GM12878 (cell line): ENCODE measurements around the gene GALNT3. TPM values are rescaled to one million over a fixed set of nuclear protein-coding genes. Genes with fewer than 3 reads are reported as not detected.

Experiments
- ATAC-seq: fragments of 200-7000 bp; cut with Tn5 transposase; 3 replicates; pipeline ENCODE4 v1.9.1; 2020; ENCODE audit warnings: mild to moderate bottlenecking, moderate library complexity
- BruUV-seq: library from RNA; stranded (reverse); fragments of 400-500 nt; replicated peaks from 2 replicates; lab custom pipeline; 2021; lab: Mats Ljungman, UMichigan
- CTCF ChIA-PET: fragments of 300-600 bp; sonication (Branson Sonifier 250); formaldehyde crosslinking; extraction: SDS; loops from one replicate; lab custom pipeline; 2021; ENCODE audit warnings: inconsistent platforms; lab: Yijun Ruan, JAX
- POLR2A ChIA-PET: fragments of 350-600 bp; formaldehyde crosslinking; extraction: SDS; loops from one replicate; lab custom pipeline; 2021; ENCODE audit warnings: inconsistent platforms; lab: Charles Lee
- RAD21 ChIA-PET: fragments of 300-600 bp; sonication (Branson Sonifier 250); formaldehyde crosslinking; loops from one replicate; lab custom pipeline; 2023; ENCODE audit warnings: antibody characterized with exemption; ENCODE audit not compliant: unreplicated experiment; lab: Charles Lee
- SMC1A ChIA-PET: fragments of 300-600 bp; sonication (Branson Sonifier 250); formaldehyde crosslinking; loops from one replicate; lab custom pipeline; 2023; ENCODE audit not compliant: unreplicated experiment, uncharacterized antibody; lab: Charles Lee
- DNase-seq: peaks from one replicate; pipeline ENCODE4 v3.0.0-alpha.2; 2011; ENCODE audit warnings: low read depth, low spot score
- FAIRE-seq: peaks from 3 replicates; lab custom pipeline; 2011; peaks lifted over from hg19 to GRCh38; lab: Jason Lieb, UNC
- H2AFZ ChIP-seq: 2 replicates; pipeline ENCODE4 v1.6.0; 2011; ENCODE audit warnings: low read depth, low read length, control low read depth; ENCODE audit not compliant: control insufficient read depth
- H3K27ac ChIP-seq: 2 replicates; pipeline ENCODE4 v1.5.1; 2011; ENCODE audit warnings: control low read depth; ENCODE audit not compliant: control insufficient read depth, insufficient read depth
- H3K27me3 ChIP-seq, 2 experiments: replicated peaks in 1 of 2; 2 replicates each; pipeline versions ENCODE4 v1.6.0 to v1.6.1; 2011; ENCODE audit warnings: low read length in 1 of 2; ENCODE audit not compliant: control insufficient read depth in 2 of 2, insufficient read depth in 2 of 2
- H3K36me3 ChIP-seq, 2 experiments: 2 replicates each; pipeline ENCODE4 v1.5.1; 2011; ENCODE audit warnings: low read length in 1 of 2; ENCODE audit not compliant: control insufficient read depth in 2 of 2, insufficient read depth in 2 of 2
- H3K4me1 ChIP-seq: 2 replicates; pipeline ENCODE4 v1.6.1; 2011; ENCODE audit warnings: mild to moderate bottlenecking, low read length, moderate library complexity, mixed read lengths; ENCODE audit not compliant: control insufficient read depth, insufficient read depth
- H3K4me2 ChIP-seq: 2 replicates; pipeline ENCODE4 v1.6.0; 2011; ENCODE audit warnings: control low read depth; ENCODE audit not compliant: control insufficient read depth, insufficient read depth
- H3K4me3 ChIP-seq: fragments of 200-600 bp; sonication (generic); 2 replicates; pipeline ENCODE4 v1.5.1; 2016
- H3K79me2 ChIP-seq: 2 replicates; pipeline ENCODE4 v1.6.0; 2011; ENCODE audit warnings: low read length; ENCODE audit not compliant: control insufficient read depth, insufficient read depth
- H3K9ac ChIP-seq: 2 replicates; pipeline ENCODE4 v1.8.0; 2011; ENCODE audit warnings: low read length, control low read depth, mixed read lengths; ENCODE audit not compliant: control insufficient read depth, insufficient read depth
- H3K9me3 ChIP-seq: replicated peaks from 3 replicates; pipeline ENCODE4 v1.5.1; 2011; ENCODE audit warnings: mild to moderate bottlenecking, low read length; ENCODE audit not compliant: control insufficient read depth, insufficient read depth
- H4K20me1 ChIP-seq: 2 replicates; pipeline ENCODE4 v1.6.0; 2011; ENCODE audit not compliant: control insufficient read depth, insufficient read depth
- DPF2 ChIP-seq: fragments of 450-650 bp; IDR thresholded peaks from 2 replicates; pipeline ENCODE4 v1.6.1; 2017; ENCODE audit warnings: mild to moderate bottlenecking
- IKZF1 ChIP-seq: fragments of 450-650 bp; conservative IDR thresholded peaks from 2 replicates; pipeline ENCODE4 v1.6.1; 2017; ENCODE audit warnings: antibody characterized with exemption, mild to moderate bottlenecking
- IKZF2 ChIP-seq, 2 experiments: fragments of 450-650 bp; IDR thresholded peaks; 2 replicates each; pipeline ENCODE4 v1.6.1; 2017; ENCODE audit warnings: mild to moderate bottlenecking in 2 of 2, moderate library complexity in 2 of 2
- MTA2 ChIP-seq: fragments of 450-650 bp; IDR thresholded peaks from 2 replicates; pipeline ENCODE4 v1.6.1; 2016; ENCODE audit warnings: low read depth, mild to moderate bottlenecking, moderate library complexity
- NBN ChIP-seq: fragments of 450-650 bp; IDR thresholded peaks from 2 replicates; pipeline ENCODE4 v1.6.1; 2016
- PAX8 ChIP-seq: fragments of 450-650 bp; IDR thresholded peaks from 2 replicates; pipeline ENCODE4 v1.6.1; 2017; ENCODE audit warnings: mild to moderate bottlenecking, moderate library complexity
- SMARCA5 ChIP-seq: fragments of 450-650 bp; IDR thresholded peaks from 2 replicates; pipeline ENCODE4 v1.6.1; 2017; ENCODE audit warnings: mild to moderate bottlenecking
- WGBS: methylation state at CpG from one replicate; pipeline ENCODE4 v1.1.6; 2016; ENCODE audit warnings: low lambda C conversion rate; ENCODE audit not compliant: insufficient replicate concordance, insufficient coverage; ENCODE audit errors: missing lambda C conversion rate; 5-methylcytosine and 5-hydroxymethylcytosine counted together
- in situ Hi-C: fragments of 300-500 bp; cut with MboI; formaldehyde crosslinking; loops from 9 replicates; pipeline ENCODE4 v1.14.3; 2018; ENCODE audit warnings: mixed read lengths
- intact Hi-C: fragments of 100-400 bp; cut with micrococcal nuclease; formaldehyde crosslinking; loops from one replicate; pipeline ENCODE4 v1.14.2; 2022; ENCODE audit not compliant: unreplicated experiment
- polyA plus RNA-seq, 11 experiments: library from polyadenylated mRNA; depleted of rRNA in 4 of 11; unstranded in 6 of 11; stranded (reverse) in 5 of 11; fragments of >200 nt; fragmentation: Nextera tagmentation in 4 of 11; fragmentation: Illumina TruSeq in 1 of 11; extraction: Ambion mirVana in 4 of 11; extraction: Trizol in 1 of 11; gene quantifications; 1 replicate in 1 of 11; 2 replicates in 10 of 11; pipeline versions ENCODE4 v1.2.1 to v1.2.3, GENCODE V29; 2011 to 2016; ENCODE audit warnings: inconsistent platforms in 2 of 11, missing spikeins in 2 of 11, low read depth in 1 of 11
- total RNA-seq, 4 experiments: library from RNA; depleted of rRNA in 3 of 4; stranded (reverse); fragments of >200 nt in 3 of 4; fragmentation: Illumina TruSeq in 1 of 4; extraction: Trizol in 1 of 4; gene quantifications; 2 replicates each; pipeline versions ENCODE4 v1.2.1 to v1.2.3, GENCODE V29; 2013 to 2021
- TF ChIP-seq, protein P1 (sequence below): fragments of 450-650 bp; IDR thresholded peaks from 2 replicates; pipeline ENCODE4 v1.6.1; 2017; ENCODE audit warnings: low read depth, mild to moderate bottlenecking, moderate library complexity

The GALNT3 gene
- total and polyA plus RNA-seq, 10 of the 15 experiments (the other 5 are each of a cell fraction or from before 2014, with no cell fraction given) = 0.53 to 3.7 (median 1.1) TPM

DNA sequence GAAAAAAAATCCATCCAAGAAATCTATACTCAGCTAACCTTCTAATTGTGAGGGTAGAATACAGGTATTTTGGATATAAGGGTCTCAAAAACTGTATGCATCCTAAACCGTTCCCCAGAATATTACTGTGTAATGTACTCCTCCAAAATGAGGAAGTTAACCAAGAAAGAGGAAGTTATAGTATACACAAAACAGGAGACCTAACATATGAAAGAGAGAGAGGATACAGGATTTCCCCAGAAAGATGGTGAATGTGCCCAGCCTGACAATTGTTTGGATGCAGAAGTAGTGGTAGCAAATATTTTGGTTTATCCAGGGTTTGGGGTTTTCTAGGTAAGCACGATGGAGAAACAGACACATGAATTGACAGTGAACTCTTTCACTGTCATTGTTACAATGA is 50.6 kb downstream of the GALNT3 start:
- Histone ChIP-seq H3K27me3 (no peaks in the 10 kb centered on the region), H3K27ac (no peak overlapping the region), H3K79me2 (no peaks in the 10 kb centered on the region)
- intact Hi-C loops = no loop called here
- no TSS peak for BruUV-seq
- WGBS = 0% methylated on average over 2 of the region's 2 CpGs
- TF ChIP-seq, protein P1, sequence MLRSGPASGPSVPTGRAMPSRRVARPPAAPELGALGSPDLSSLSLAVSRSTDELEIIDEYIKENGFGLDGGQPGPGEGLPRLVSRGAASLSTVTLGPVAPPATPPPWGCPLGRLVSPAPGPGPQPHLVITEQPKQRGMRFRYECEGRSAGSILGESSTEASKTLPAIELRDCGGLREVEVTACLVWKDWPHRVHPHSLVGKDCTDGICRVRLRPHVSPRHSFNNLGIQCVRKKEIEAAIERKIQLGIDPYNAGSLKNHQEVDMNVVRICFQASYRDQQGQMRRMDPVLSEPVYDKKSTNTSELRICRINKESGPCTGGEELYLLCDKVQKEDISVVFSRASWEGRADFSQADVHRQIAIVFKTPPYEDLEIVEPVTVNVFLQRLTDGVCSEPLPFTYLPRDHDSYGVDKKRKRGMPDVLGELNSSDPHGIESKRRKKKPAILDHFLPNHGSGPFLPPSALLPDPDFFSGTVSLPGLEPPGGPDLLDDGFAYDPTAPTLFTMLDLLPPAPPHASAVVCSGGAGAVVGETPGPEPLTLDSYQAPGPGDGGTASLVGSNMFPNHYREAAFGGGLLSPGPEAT = peak; percentile 55
- TF ChIP-seq DPF2 = 0 out of 2 replicates have a peak, but pooled peaks have one; percentile 35
- peak; percentile 29; the same call in 1 of the 2 replicates for TF ChIP-seq NBN
- peak; percentile 65 for TF ChIP-seq IKZF1
- TF ChIP-seq MTA2 = peak; percentile 33; the same call in 1 of the 2 replicates
- TF ChIP-seq PAX8 = no peak
- no peak for TF ChIP-seq SMARCA5
- TF ChIP-seq IKZF2 (IDR thresholded peaks at IDR 0.05) = peak; percentile 69 to 80; a peak in 3 of 4 replicates
- TF ChIP-seq, all 136 proteins: peak for 6
- Histone ChIP-seq H4K20me1 (no peaks in the 10 kb centered on the region), H3K36me3 (no peaks in the 10 kb centered on the region), H2AFZ (no peak overlapping the region), H3K9ac (no peak overlapping the region), H3K9me3 (no peaks in the 10 kb centered on the region), H3K4me1 (no peaks in the 10 kb centered on the region), H3K4me2 (no peak overlapping the region), H3K4me3 (no peak overlapping the region)
- DNase-seq (peak; percentile 5), ATAC-seq (peak; percentile 98), FAIRE-seq (peak; percentile 13)
- RAD21 ChIA-PET = interaction anchor here (1.4 kb wide), 1 partner anchor 139 kb away, joined by 3 read pairs; no protein-coding TSS in a partner anchor
- CTCF ChIA-PET = interaction anchor here (0.5 to 1.9 kb wide), 3 partner anchors 25 to 289 kb away, joined by 3 to 4 read pairs (median 3); no protein-coding TSS in a partner anchor
- in situ Hi-C loops = no loop called here
- SMC1A ChIA-PET = no interaction called here
- POLR2A ChIA-PET = no interaction called here
